Liver (tissue), 9 donors: Measurements from ENCODE around the gene SPP2. TPM values are rescaled to one million over a fixed set of nuclear protein-coding genes. Genes with fewer than 3 reads are reported as not detected.

Experiments
- DNase-seq: peaks from one replicate; pipeline ENCODE4 v3.0.0-alpha.2; 2017; ENCODE audit warnings: low spot score
- H3K27ac ChIP-seq, 2 donors: one replicate each; pipeline ENCODE4 v1.7.0; 2013; ENCODE audit warnings: inconsistent platforms in 2 of 2, low read length in 2 of 2, control low read depth in 1 of 2, low read depth in 1 of 2, mild to moderate bottlenecking in 1 of 2
- H3K27me3 ChIP-seq, 4 donors: one replicate each; pipeline versions ENCODE4 v1.6.1 to v1.7.0; 2013; ENCODE audit warnings: low read length in 3 of 4, inconsistent platforms in 1 of 4, mild to moderate bottlenecking in 1 of 4, moderate library complexity in 1 of 4; ENCODE audit not compliant: control insufficient read depth in 4 of 4, insufficient read depth in 4 of 4
- H3K36me3 ChIP-seq, 4 donors: one replicate each; pipeline versions ENCODE4 v1.6.1 to v1.7.0; 2013; ENCODE audit warnings: low read length in 3 of 4, mild to moderate bottlenecking in 3 of 4, low read depth in 1 of 4, moderate library complexity in 1 of 4; ENCODE audit not compliant: control insufficient read depth in 4 of 4, insufficient read depth in 3 of 4
- H3K4me1 ChIP-seq, 4 donors: one replicate each; pipeline versions ENCODE4 v1.6.1 to v1.7.0; 2013; ENCODE audit warnings: low read length in 3 of 4, mild to moderate bottlenecking in 3 of 4, moderate library complexity in 1 of 4; ENCODE audit not compliant: control insufficient read depth in 4 of 4, insufficient read depth in 4 of 4
- H3K4me3 ChIP-seq, 3 donors: one replicate each; pipeline versions ENCODE4 v1.6.1 to v1.7.0; 2013; ENCODE audit warnings: low read length in 3 of 3, control low read depth in 1 of 3, low read depth in 1 of 3, mild to moderate bottlenecking in 1 of 3
- H3K9ac ChIP-seq, 2 donors: one replicate each; pipeline ENCODE4 v1.7.0; 2013; ENCODE audit warnings: low read length in 2 of 2, mild to moderate bottlenecking in 2 of 2, moderate library complexity in 2 of 2, control low read depth in 1 of 2, low read depth in 1 of 2
- H3K9me3 ChIP-seq, 4 donors: one replicate each; pipeline versions ENCODE4 v1.6.1 to v1.7.0; 2013; ENCODE audit warnings: low read length in 3 of 4; ENCODE audit not compliant: control insufficient read depth in 4 of 4
- ATF3 ChIP-seq: IDR thresholded peaks from 2 replicates; pipeline ENCODE4 v1.6.1; 2016; ENCODE audit warnings: antibody characterized with exemption
- CTCF ChIP-seq: fragments of 150-350 bp; IDR thresholded peaks from 2 replicates; pipeline ENCODE4 v1.5.1; 2017; ENCODE audit warnings: improper control_type of control experiment, low read depth, low read length; ENCODE audit not compliant: missing input control
- EGR1 ChIP-seq, 2 donors: IDR thresholded peaks; 2 replicates each; pipeline ENCODE4 v1.6.1; 2016 to 2018; ENCODE audit warnings: antibody characterized with exemption in 2 of 2, low read depth in 2 of 2
- FOXA1 ChIP-seq: IDR thresholded peaks from 2 replicates; pipeline ENCODE4 v1.6.1; 2016; ENCODE audit warnings: antibody characterized with exemption
- FOXA2 ChIP-seq: IDR thresholded peaks from 2 replicates; pipeline ENCODE4 v1.6.1; 2016; ENCODE audit warnings: antibody characterized with exemption
- GABPA ChIP-seq, 2 donors: IDR thresholded peaks in 1 of 2; conservative IDR thresholded peaks in 1 of 2; 2 replicates each; pipeline ENCODE4 v1.6.1; 2016; ENCODE audit warnings: antibody characterized with exemption in 2 of 2, mild to moderate bottlenecking in 1 of 2, moderate library complexity in 1 of 2
- HNF4A ChIP-seq, 2 donors: conservative IDR thresholded peaks; 2 replicates each; pipeline ENCODE4 v1.6.1; 2016; ENCODE audit warnings: antibody characterized with exemption in 2 of 2, mild to moderate bottlenecking in 2 of 2
- HNF4G ChIP-seq: IDR thresholded peaks from 2 replicates; pipeline ENCODE4 v1.6.1; 2016; ENCODE audit warnings: antibody characterized with exemption
- JUND ChIP-seq, 2 donors: IDR thresholded peaks; 2 replicates each; pipeline ENCODE4 v1.6.1; 2016; ENCODE audit warnings: antibody characterized with exemption in 2 of 2
- MAX ChIP-seq: IDR thresholded peaks from 2 replicates; pipeline ENCODE4 v1.6.1; 2016; ENCODE audit warnings: antibody characterized with exemption
- NR2F2 ChIP-seq: IDR thresholded peaks from 2 replicates; pipeline ENCODE4 v1.6.1; 2016; ENCODE audit warnings: antibody characterized with exemption
- RAD21 ChIP-seq, 2 donors: IDR thresholded peaks; 2 replicates each; pipeline ENCODE4 v1.6.1; 2016; ENCODE audit warnings: antibody characterized with exemption in 2 of 2, mild to moderate bottlenecking in 2 of 2
- REST ChIP-seq: IDR thresholded peaks from 2 replicates; pipeline ENCODE4 v1.6.1; 2016; ENCODE audit warnings: antibody characterized with exemption, mild to moderate bottlenecking
- RXRA ChIP-seq, 2 donors: IDR thresholded peaks; 2 replicates each; pipeline ENCODE4 v1.6.1; 2017 to 2018; ENCODE audit warnings: antibody characterized with exemption in 2 of 2, mild to moderate bottlenecking in 1 of 2
- SP1 ChIP-seq: IDR thresholded peaks from 2 replicates; pipeline ENCODE4 v1.6.1; 2018; ENCODE audit warnings: antibody characterized with exemption, mild to moderate bottlenecking
- TAF1 ChIP-seq: conservative IDR thresholded peaks from 2 replicates; pipeline ENCODE4 v1.6.1; 2016; ENCODE audit warnings: antibody characterized with exemption, mild to moderate bottlenecking
- YY1 ChIP-seq: IDR thresholded peaks from 2 replicates; pipeline ENCODE4 v1.6.1; 2016; ENCODE audit warnings: antibody characterized with exemption, mild to moderate bottlenecking
- ZBTB33 ChIP-seq: IDR thresholded peaks from 2 replicates; pipeline ENCODE4 v1.6.1; 2016; ENCODE audit warnings: antibody characterized with exemption
- WGBS: extraction: QIAGEN DNeasy Blood & Tissue Kit; methylation state at CpG from one replicate; pipeline ENCODE4 v1.1.7; 2013; 5-methylcytosine and 5-hydroxymethylcytosine counted together
- polyA plus RNA-seq, 2 donors: library from polyadenylated mRNA; stranded (reverse) in 1 of 2; unstranded in 1 of 2; fragments of 200-250 nt in 1 of 2; fragments of >200 nt in 1 of 2; fragmentation: Nextera tagmentation in 1 of 2; extraction: Ambion mirVana in 1 of 2; gene quantifications; one replicate each; pipeline versions ENCODE4 v1.2.1 to v1.2.3, GENCODE V29; 2013 to 2015
- total RNA-seq, 2 donors: library from RNA; depleted of rRNA; stranded (reverse); fragments of >200 nt; gene quantifications; one replicate each; pipeline ENCODE4 v1.2.3, GENCODE V29; 2014
- donor health status: healthy.
- donor health status: healthy.
- donor health status: healthy.
- donor health status: healthy.
- donor health status: healthy.

SPP2 gene
- total and polyA plus RNA-seq, 4 donors, result 76.7 to 584 (median 147) TPM

GRCh38 chr2:234091883-234092282, 41.4 kb downstream of the SPP2 start (continued):
- TF ChIP-seq REST (no peak), HNF4A (conservative IDR thresholded peaks at IDR 0.05) (no peak), TAF1 (no peak), MAX (no peak), HNF4G (no peak)

- no peak overlapping the region for H3K4me3 ChIP-seq
- no peaks in the 10 kb centered on the region for H3K9me3 ChIP-seq
- no peaks in the 10 kb centered on the region for H3K36me3 ChIP-seq
- no peak for DNase-seq
- 89% methylated on average over 3 of the region's 3 CpGs for WGBS
- no peak overlapping the region for H3K9ac ChIP-seq
- no peak for TF ChIP-seq REST
- no peak for TF ChIP-seq MAX
- TF ChIP-seq NR2F2, result no peak
- no peak for TF ChIP-seq GABPA (IDR thresholded peaks at IDR 0.05 in 1 of 2, conservative IDR thresholded peaks at IDR 0.05 in 1 of 2)
- no peak for TF ChIP-seq EGR1 (IDR thresholded peaks at IDR 0.05; ENCODE audit: low read depth in 2 of 2)
- no peak for TF ChIP-seq SP1
- TF ChIP-seq FOXA2, result no peak
- TF ChIP-seq RAD21 (IDR thresholded peaks at IDR 0.05), result no peak
- no peak for TF ChIP-seq CTCF
- TF ChIP-seq JUND (IDR thresholded peaks at IDR 0.05), result no peak
- no peak for TF ChIP-seq HNF4G
- no peak for TF ChIP-seq FOXA1
- TF ChIP-seq ATF3, result no peak
- TF ChIP-seq HNF4A (conservative IDR thresholded peaks at IDR 0.05), result no peak
- no peak for TF ChIP-seq YY1
- no peak for TF ChIP-seq RXRA (IDR thresholded peaks at IDR 0.05)
- no peak for TF ChIP-seq TAF1
- TF ChIP-seq ZBTB33, result no peak
- H3K4me1 ChIP-seq, result peaks cover 7 to 16% (median 13%) of the 10 kb centered on the region in 4 donors
- H3K27ac ChIP-seq, result no peak overlapping the region
- H3K27me3 ChIP-seq, result no peaks in the 10 kb centered on the region
Observed at GRCh38 chr2:234092344-234092743, 41.8 kb downstream of the SPP2 start.
